NCI-H2196 treated with DMSO at 0.1 percent for 48 hours (cell line): Measurements from ENCODE around the gene SNTA1.
"Not testable (repeated sequence)": the region's sequence is repeated elsewhere in the genome, so short reads cannot be mapped to it uniquely, and the experiment has no call there.

Source experiments
- DNase-seq: peaks from one replicate; lab custom pipeline; 2025; ENCODE audit not compliant: unreplicated experiment; lab: John Stamatoyannopoulos, UW

SNTA1 gene

GRCh38 chr20:33433465-33434234 lies 9.9 kb downstream of the SNTA1 start:
- no peak for DNase-seq

GRCh38 chr20:33431797-33432381 lies 11.7 kb downstream of the SNTA1 start:
- no peak for DNase-seq

GRCh38 chr20:33423875-33424274 lies 19.7 kb downstream of the SNTA1 start:
- not testable (repeated sequence) for DNase-seq

- no peak for DNase-seq
Measured at GRCh38 chr20:33423141-33423834, 20.3 kb downstream of the SNTA1 start.

GRCh38 chr20:33419140-33419974 lies 24.2 kb downstream of the SNTA1 start:
- no peak for DNase-seq

GRCh38 chr20:33418033-33418432 lies 25.5 kb downstream of the SNTA1 start:
- DNase-seq, result no peak

GRCh38 chr20:33415948-33416347 lies 27.6 kb downstream of the SNTA1 start:
- DNase-seq, result peak; percentile 13

GRCh38 chr20:33412484-33412838 lies 31.1 kb downstream of the SNTA1 start:
- peak; percentile 65 for DNase-seq

- no peak for DNase-seq
Measured at GRCh38 chr20:33411711-33412483, 31.7 kb downstream of the SNTA1 start.

GRCh38 chr20:33411242-33411641 lies 32.3 kb downstream of the SNTA1 start:
- DNase-seq, result no peak

GRCh38 chr20:33410081-33410742 lies 33.4 kb downstream of the SNTA1 start:
- no peak for DNase-seq

GRCh38 chr20:33408716-33409654 lies 34.6 kb downstream of the SNTA1 start:
- DNase-seq, result no peak

GRCh38 chr20:33408313-33408712 lies 35.2 kb downstream of the SNTA1 start:
- no peak for DNase-seq

- DNase-seq, result no peak
Measured at GRCh38 chr20:33407796-33408195, 35.8 kb downstream of the SNTA1 start.

GRCh38 chr20:33407251-33407650 lies 36.3 kb downstream of the SNTA1 start:
- no peak for DNase-seq

- DNase-seq, result no peak
Measured at GRCh38 chr20:33404281-33404680, 39.3 kb downstream of the SNTA1 start.

- no peak for DNase-seq
Measured at GRCh38 chr20:33401921-33402369, 41.6 kb downstream of the SNTA1 start.

- peak; percentile 70 for DNase-seq
Measured at GRCh38 chr20:33401184-33401920, 42.2 kb downstream of the SNTA1 start, which contains the start of gene CDK5RAP1. CDK5RAP1 (minus strand) TSS chr20:33401519; CDS start chr20:33397064, 4,455 bp downstream.
